Panc1 (cell line): ENCODE measurements around the gene CLK2.
"Not testable (repeated sequence)": the region's sequence is repeated elsewhere in the genome, so short reads cannot be mapped to it uniquely, and the experiment has no call there.

Experiments
- CTCF ChIP-seq: fragments of 450-650 bp; IDR thresholded peaks from 2 replicates; pipeline ENCODE4 v1.5.1; 2017; ENCODE audit warnings: mild to moderate bottlenecking
- POLR2AphosphoS5 ChIP-seq: IDR thresholded peaks from 2 replicates; pipeline ENCODE4 v1.6.1; 2012; ENCODE audit warnings: mild to moderate bottlenecking, low read depth, low read length, moderate library complexity
- SIN3A ChIP-seq: IDR thresholded peaks from 2 replicates; pipeline ENCODE4 v1.6.1; 2012; ENCODE audit warnings: low read depth, mild to moderate bottlenecking, low read length, moderate library complexity, borderline replicate concordance; ENCODE audit not compliant: insufficient read depth
- TCF7L2 ChIP-seq: IDR thresholded peaks from 2 replicates; pipeline ENCODE4 v1.6.1; 2011; ENCODE audit warnings: mild to moderate bottlenecking, low read depth, low read length, inconsistent platforms
- TF ChIP-seq, protein P1 (sequence below), 2 experiments: IDR thresholded peaks; 2 replicates each; pipeline ENCODE4 v1.6.1; 2011 to 2012; ENCODE audit warnings: low read depth in 2 of 2, control low read depth in 1 of 2, low read length in 1 of 2, mild to moderate bottlenecking in 1 of 2, moderate library complexity in 1 of 2; ENCODE audit not compliant: insufficient read depth in 1 of 2

DNA sequence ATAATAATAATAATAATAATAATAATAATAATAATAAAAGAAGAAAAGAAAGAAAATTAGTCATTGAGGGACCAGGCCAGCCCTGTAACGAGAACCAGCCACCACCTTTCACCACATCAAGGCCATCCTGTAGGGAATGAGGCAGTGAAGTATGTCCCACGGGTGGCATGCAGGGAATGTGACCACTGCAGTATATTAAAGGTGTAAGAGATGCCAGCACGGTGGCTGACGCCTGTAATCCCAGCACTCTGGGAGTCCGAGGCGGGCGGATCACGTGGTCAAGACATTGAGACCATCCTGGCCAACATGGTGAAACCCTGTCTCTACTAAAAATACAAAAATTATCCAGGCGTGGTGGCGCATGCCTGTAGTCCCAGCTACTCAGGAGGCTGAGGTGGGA lies 17.7 kb upstream of the CLK2 start:
- TF ChIP-seq CTCF, TCF7L2, POLR2AphosphoS5, SIN3A: not testable (repeated sequence)
- TF ChIP-seq, protein P1, sequence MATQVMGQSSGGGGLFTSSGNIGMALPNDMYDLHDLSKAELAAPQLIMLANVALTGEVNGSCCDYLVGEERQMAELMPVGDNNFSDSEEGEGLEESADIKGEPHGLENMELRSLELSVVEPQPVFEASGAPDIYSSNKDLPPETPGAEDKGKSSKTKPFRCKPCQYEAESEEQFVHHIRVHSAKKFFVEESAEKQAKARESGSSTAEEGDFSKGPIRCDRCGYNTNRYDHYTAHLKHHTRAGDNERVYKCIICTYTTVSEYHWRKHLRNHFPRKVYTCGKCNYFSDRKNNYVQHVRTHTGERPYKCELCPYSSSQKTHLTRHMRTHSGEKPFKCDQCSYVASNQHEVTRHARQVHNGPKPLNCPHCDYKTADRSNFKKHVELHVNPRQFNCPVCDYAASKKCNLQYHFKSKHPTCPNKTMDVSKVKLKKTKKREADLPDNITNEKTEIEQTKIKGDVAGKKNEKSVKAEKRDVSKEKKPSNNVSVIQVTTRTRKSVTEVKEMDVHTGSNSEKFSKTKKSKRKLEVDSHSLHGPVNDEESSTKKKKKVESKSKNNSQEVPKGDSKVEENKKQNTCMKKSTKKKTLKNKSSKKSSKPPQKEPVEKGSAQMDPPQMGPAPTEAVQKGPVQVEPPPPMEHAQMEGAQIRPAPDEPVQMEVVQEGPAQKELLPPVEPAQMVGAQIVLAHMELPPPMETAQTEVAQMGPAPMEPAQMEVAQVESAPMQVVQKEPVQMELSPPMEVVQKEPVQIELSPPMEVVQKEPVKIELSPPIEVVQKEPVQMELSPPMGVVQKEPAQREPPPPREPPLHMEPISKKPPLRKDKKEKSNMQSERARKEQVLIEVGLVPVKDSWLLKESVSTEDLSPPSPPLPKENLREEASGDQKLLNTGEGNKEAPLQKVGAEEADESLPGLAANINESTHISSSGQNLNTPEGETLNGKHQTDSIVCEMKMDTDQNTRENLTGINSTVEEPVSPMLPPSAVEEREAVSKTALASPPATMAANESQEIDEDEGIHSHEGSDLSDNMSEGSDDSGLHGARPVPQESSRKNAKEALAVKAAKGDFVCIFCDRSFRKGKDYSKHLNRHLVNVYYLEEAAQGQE (IDR thresholded peaks at IDR 0.05; ENCODE audit: insufficient read depth in 1 of 2, low read depth in 2 of 2, low read length in 1 of 2) = not testable (repeated sequence)
